Keratinocyte (primary cell): ENCODE results near the gene PIGW. TPM values are rescaled to one million over a fixed set of nuclear protein-coding genes. Genes with fewer than 3 reads are reported as not detected.

Experiments
- DNase-seq: peaks from one replicate; pipeline ENCODE4 v3.0.0-alpha.2; 2011; ENCODE audit warnings: low read depth, missing footprints, low spot score
- FAIRE-seq: peaks from 2 replicates; lab custom pipeline; 2011; peaks lifted over from hg19 to GRCh38; lab: Jason Lieb, UNC
- H2AFZ ChIP-seq: 2 replicates; pipeline ENCODE4 v1.6.0; 2012; ENCODE audit warnings: low read length, control low read depth, inconsistent platforms; ENCODE audit not compliant: control insufficient read depth
- H3K27ac ChIP-seq: 2 replicates; pipeline ENCODE4 v1.5.1; 2011; ENCODE audit warnings: low read length; ENCODE audit not compliant: control insufficient read depth, insufficient read depth
- H3K27me3 ChIP-seq: 3 replicates; pipeline ENCODE4 v1.6.0; 2011; ENCODE audit warnings: low read length; ENCODE audit not compliant: control insufficient read depth, insufficient read depth; ENCODE audit errors: extremely low read depth
- H3K36me3 ChIP-seq, 2 experiments: 2 replicates in 1 of 2; 3 replicates in 1 of 2; pipeline ENCODE4 v1.5.1; 2011; ENCODE audit warnings: low read length in 2 of 2, mild to moderate bottlenecking in 1 of 2; ENCODE audit not compliant: control insufficient read depth in 2 of 2, insufficient read depth in 2 of 2; ENCODE audit errors: extremely low read depth in 1 of 2
- H3K4me1 ChIP-seq: 3 replicates; pipeline ENCODE4 v1.5.1; 2011; ENCODE audit warnings: low read length; ENCODE audit not compliant: control insufficient read depth, insufficient read depth; ENCODE audit errors: extremely low read depth
- H3K4me2 ChIP-seq: 3 replicates; pipeline ENCODE4 v1.6.0; 2011; ENCODE audit warnings: low read depth, low read length; ENCODE audit not compliant: control insufficient read depth, insufficient read depth; ENCODE audit errors: extremely low read depth
- H3K4me3 ChIP-seq, 3 experiments: fragments of 200-600 bp in 1 of 3; sonication (generic) in 1 of 3; 2 replicates in 2 of 3; 3 replicates in 1 of 3; pipeline ENCODE4 v1.5.1; 2011 to 2016; ENCODE audit warnings: low read length in 3 of 3, mild to moderate bottlenecking in 3 of 3, control low read depth in 2 of 3, inconsistent platforms in 1 of 3, low read depth in 1 of 3, mixed read lengths in 1 of 3, mixed run types in 1 of 3, moderate library complexity in 1 of 3; ENCODE audit not compliant: control insufficient read depth in 2 of 3, insufficient read depth in 2 of 3; ENCODE audit errors: extremely low read depth in 1 of 3
- H3K79me2 ChIP-seq: 2 replicates; pipeline ENCODE4 v1.6.0; 2012; ENCODE audit warnings: low read length; ENCODE audit not compliant: control insufficient read depth, insufficient read depth
- H3K9ac ChIP-seq: 3 replicates; pipeline ENCODE4 v1.6.0; 2011; ENCODE audit warnings: low read length; ENCODE audit not compliant: control insufficient read depth, insufficient read depth; ENCODE audit errors: extremely low read depth
- H3K9me1 ChIP-seq: 3 replicates; pipeline ENCODE4 v1.6.0; 2011; ENCODE audit warnings: low read length; ENCODE audit not compliant: control insufficient read depth, insufficient read depth; ENCODE audit errors: extremely low read depth
- H3K9me3 ChIP-seq: 2 replicates; pipeline ENCODE4 v1.5.1; 2012; ENCODE audit warnings: low read depth, low read length; ENCODE audit not compliant: control insufficient read depth
- H4K20me1 ChIP-seq: 3 replicates; pipeline ENCODE4 v1.6.0; 2011; ENCODE audit warnings: low read length; ENCODE audit not compliant: control insufficient read depth, insufficient read depth; ENCODE audit errors: extremely low read depth
- CTCF ChIP-seq, 3 experiments: IDR thresholded peaks in 1 of 3; conservative IDR thresholded peaks in 1 of 3; optimal IDR thresholded peaks in 1 of 3; 2 replicates in 2 of 3; 3 replicates in 1 of 3; pipeline versions ENCODE3 to v1.5.1; 2011; ENCODE audit warnings: low read length in 3 of 3, mild to moderate bottlenecking in 3 of 3, moderate library complexity in 2 of 3, control low read depth in 1 of 3, inconsistent platforms in 1 of 3; ENCODE audit not compliant: insufficient read depth in 2 of 3; ENCODE audit errors: extremely low read depth in 1 of 3
- EZH2 ChIP-seq: IDR thresholded peaks from one replicate; pipeline ENCODE4 v1.6.1; 2012; ENCODE audit warnings: inconsistent platforms, mild to moderate bottlenecking, low read length, moderate library complexity
- dilution Hi-C: fragments of 300-500 bp; cut with MboI; formaldehyde crosslinking; loops from one replicate; pipeline ENCODE4 v1.7.0; 2020; ENCODE audit warnings: low sequenced_read_pairs; ENCODE audit not compliant: extremely low pct_ligation_motif_present
- polyA plus RNA-seq, 5 experiments: library from polyadenylated mRNA; depleted of rRNA in 3 of 5; stranded (reverse) in 3 of 5; stranded (forward) in 1 of 5; unstranded in 1 of 5; fragments of >200 nt; gene quantifications; 1 replicate in 1 of 5; 2 replicates in 3 of 5; 3 replicates in 1 of 5; pipeline versions ENCODE4 v1.2.1 to v1.2.3, GENCODE V29; 2011 to 2012; ENCODE audit warnings: missing spikeins in 2 of 5, low read depth in 1 of 5, low replicate concordance in 1 of 5

The PIGW gene
- polyA plus RNA-seq, 1 donor (not counting 4 experiments of a cell fraction or from before 2014, with no cell fraction given) = 9.8 TPM

DNA sequence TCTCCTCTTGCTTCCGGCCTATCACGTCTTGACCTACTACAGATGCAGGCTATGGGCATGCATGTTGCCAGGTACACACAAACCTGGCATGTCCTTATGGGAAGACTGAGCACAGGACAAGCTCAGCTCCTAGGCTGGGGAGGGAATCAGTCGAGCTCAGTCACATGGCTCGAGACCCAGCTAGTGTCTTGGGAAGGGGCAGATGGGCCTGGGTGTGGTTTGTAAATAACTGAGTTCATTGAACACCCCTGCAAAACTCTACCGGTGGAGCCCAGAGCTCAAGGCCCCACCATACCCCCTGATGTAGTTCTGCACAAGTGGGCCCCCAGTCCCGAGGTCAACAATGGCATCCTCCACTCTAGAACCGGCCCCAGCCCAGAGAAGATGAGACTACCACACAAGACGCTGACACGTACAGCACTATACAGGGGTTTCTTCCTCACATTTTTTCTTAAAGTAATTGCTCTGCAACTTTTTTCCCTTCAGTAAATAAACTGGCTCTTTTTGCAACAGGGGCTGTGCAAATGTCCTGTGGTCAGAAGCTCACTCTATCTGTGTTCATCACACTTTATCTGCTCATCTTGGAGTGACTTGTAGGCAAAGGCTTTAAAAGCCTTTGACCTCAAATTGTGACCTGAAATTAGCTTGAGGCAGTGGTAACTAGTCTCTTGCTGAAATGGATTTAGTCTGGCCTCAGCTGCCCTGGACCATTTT, 25.4 kb upstream of the PIGW start:
- Histone ChIP-seq H3K9ac (no peak overlapping the region), H2AFZ (no peak overlapping the region), H3K4me2 (no peak overlapping the region), H3K36me3 (peaks cover 52 to 86% of the 10 kb centered on the region in 2 experiments), H3K27ac (no peak overlapping the region), H3K9me3 (no peaks in the 10 kb centered on the region), H3K27me3 (no peaks in the 10 kb centered on the region), H4K20me1 (no peaks in the 10 kb centered on the region), H3K4me3 (no peak overlapping the region), H3K79me2 (no peaks in the 10 kb centered on the region), H3K4me1 (no peaks in the 10 kb centered on the region), H3K9me1 (no peaks in the 10 kb centered on the region)
- dilution Hi-C loops = no loop called here
- FAIRE-seq (no peak), DNase-seq (no peak)
- TF ChIP-seq CTCF (optimal IDR thresholded peaks at IDR 0.05 in 1 of 3, IDR thresholded peaks at IDR 0.05 in 1 of 3, conservative IDR thresholded peaks at IDR 0.05 in 1 of 3; ENCODE audit: extremely low read depth in 1 of 3, insufficient read depth in 2 of 3, low read length in 3 of 3) (no peak), EZH2 (no peak)

- TF ChIP-seq EZH2 (no peak), CTCF (optimal IDR thresholded peaks at IDR 0.05 in 1 of 3, IDR thresholded peaks at IDR 0.05 in 1 of 3, conservative IDR thresholded peaks at IDR 0.05 in 1 of 3; ENCODE audit: extremely low read depth in 1 of 3, insufficient read depth in 2 of 3, low read length in 3 of 3) (no peak)
- Histone ChIP-seq H3K9me3 (no peaks in the 10 kb centered on the region), H3K4me3 (no peak overlapping the region), H3K4me2 (no peak overlapping the region), H3K4me1 (no peaks in the 10 kb centered on the region), H4K20me1 (no peaks in the 10 kb centered on the region), H3K9me1 (no peaks in the 10 kb centered on the region), H3K9ac (no peak overlapping the region), H3K36me3 (peaks cover 51 to 82% of the 10 kb centered on the region in 2 experiments), H3K27ac (no peak overlapping the region), H3K79me2 (no peaks in the 10 kb centered on the region), H3K27me3 (no peaks in the 10 kb centered on the region), H2AFZ (no peak overlapping the region)
- dilution Hi-C loops = no loop called here
- DNase-seq (no peak), FAIRE-seq (no peak)
Observed at GRCh38 chr17:36510636-36511035, 24.2 kb upstream of the PIGW start.
